Ammon's horn (tissue), 1 donor: ENCODE measurements around the gene KHDC3L.
"Not testable (repeated sequence)": the region's sequence is repeated elsewhere in the genome, so short reads cannot be mapped to it uniquely, and the experiment has no call there.

ENCODE experiments used
- DNase-seq: peaks from one replicate; pipeline ENCODE4 v3.0.0-alpha.2; 2016; ENCODE audit warnings: low spot score

KHDC3L gene

DNA sequence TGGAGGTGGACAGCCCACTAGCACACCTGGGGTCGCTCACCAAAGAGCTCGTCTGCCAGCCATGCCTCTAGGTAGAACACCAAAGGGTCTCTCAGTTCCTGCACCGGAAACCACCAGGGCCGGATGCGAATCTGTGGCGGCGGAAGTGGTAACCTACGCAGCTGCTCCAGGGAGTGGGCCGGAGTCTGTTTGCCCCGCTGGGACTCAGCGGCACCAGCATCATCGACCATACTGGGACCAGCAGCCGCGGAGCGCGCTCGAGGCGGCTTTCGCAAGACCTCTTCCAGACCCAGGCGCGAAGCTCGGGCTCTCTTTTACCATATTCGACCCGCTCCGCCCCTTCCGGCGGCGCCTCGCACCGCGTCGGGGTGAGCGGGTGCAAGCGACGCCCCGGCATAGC lies 7.1 kb downstream of the KHDC3L start, which contains the start of gene OOEP:
Gene OOEP (minus strand): TSS at position 335 of the 400 bp plus-strand sequence. CDS start 105 bp downstream, at position 230.
- no peak for DNase-seq

DNA sequence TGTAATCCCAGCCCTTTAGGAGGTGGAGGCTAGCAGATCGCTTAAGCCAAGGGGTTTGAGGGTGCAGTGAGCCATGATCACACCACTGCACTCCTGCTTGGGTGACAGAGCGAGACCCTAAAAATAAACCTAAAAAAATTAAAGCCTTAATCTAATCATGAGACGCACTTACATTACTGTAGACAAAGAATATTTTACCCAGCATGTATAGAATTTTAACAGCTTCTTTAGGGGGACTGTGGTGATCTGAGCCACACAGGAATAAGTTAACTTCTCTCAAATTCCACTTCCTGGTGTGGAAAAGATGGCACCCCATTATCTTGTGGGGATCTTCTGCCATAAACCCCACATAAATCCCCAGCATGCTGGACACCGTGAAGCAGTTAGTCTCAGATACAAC lies 9.5 kb downstream of the KHDC3L start:
- no peak for DNase-seq

DNA sequence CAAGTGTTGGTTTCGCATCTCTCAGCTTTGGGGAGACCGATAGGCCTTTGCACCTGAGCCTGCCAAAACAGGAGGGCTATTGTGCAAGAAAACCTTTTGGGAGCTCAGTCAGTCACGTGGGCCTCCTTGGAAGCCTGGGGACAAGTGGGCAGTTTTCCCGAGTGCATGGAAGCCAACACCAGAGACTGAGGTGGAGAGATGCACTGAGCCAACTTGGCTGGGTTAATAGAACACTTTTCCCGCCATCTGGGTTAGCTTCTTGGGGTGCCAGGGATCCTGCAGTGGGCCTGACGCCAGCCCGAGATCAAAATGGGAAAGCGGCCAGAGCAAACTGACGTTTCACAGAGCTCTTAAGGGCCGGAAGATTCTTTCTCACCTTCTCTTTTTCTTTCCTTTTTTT lies 10.1 kb downstream of the KHDC3L start:
- DNase-seq: peak; percentile 12

DNA sequence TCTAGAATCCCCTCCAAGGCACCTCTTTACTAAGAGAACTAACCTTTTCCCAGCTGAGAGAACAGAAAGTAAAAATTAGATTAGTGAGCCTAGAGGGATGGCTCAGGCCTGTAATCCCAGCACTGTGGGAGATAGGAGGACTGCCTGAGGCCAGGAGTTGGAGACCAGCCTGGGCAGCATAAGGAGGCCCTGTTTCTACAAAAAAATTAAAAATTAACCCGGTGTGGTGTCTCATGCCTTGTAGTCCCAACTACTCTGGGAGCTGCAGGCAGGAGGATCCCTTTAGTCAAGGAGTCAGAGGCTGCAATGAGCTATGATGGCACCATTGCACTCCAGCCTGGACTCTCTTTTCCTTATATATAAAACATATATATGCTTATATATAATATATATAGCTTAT lies 12.8 kb downstream of the KHDC3L start:
- no peak for DNase-seq

DNA sequence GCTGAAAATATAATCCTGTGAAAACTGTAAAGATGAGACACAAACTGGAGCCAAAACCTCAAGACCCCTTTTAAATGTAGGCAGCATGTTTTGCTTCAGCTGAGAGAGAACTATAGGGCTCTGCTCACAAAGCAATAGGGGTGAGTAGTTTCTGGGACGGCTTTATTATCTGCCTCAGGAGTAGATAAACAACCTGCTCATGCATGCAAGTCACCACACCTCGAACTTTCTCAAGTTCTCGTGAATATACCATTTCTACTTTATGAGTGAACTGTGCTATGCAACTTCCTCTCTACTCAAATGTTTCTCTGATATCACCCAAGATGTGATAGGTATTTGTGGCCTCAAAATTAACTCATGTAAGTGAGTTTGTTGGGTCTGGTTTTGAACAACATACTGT lies 14.8 kb downstream of the KHDC3L start:
- DNase-seq: no peak

DNA sequence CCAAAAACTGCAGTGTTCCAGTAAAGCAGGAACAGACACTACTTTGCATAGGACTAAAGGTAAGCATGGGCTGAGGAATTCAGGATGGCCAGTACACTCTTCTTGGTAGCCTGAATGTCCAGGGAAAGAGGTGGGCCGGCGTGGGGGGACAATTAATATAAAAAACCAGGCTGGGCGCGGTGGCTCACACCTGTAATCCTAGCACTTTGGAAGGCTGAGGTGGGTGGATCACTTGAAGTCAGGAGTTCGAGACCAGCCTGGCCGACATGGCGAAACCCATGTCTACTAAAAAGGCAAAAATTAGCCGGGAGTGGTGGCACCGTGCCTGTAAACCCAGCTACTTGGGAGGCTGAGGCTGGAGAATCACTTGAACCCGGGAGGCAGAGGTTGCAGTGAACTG lies 19.1 kb downstream of the KHDC3L start:
- not testable (repeated sequence) for DNase-seq

DNA sequence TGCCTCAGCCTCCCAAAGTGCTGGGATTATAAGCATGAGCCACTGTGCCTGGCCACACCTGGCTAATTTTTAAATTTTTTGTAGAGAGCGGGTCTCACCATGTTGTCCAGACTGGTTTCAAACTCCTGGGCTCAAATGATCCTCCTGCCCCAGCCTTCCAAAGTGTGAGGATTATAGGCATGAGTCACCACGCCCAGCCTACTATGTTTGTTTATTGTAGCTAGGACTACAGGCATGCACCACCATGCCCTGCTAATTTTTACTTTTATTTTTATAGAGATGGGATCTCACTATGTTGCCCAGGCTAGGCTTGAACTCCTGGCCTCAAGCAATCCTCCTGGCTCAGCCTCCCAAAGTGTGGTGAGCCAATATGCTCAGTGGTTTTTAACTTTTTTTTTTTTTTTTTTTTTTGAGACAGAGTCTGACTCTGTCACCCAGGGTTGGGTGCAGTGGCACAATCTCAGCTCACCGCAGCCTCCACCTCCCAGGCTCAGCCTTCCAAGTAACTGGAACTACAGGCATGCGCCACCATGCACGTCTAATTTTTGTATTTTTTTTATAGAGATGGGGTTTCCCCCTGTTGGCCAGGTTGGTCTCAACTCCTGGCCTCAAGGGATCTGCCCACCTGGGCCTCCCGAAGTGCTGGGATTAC lies 20.1 kb downstream of the KHDC3L start:
- DNase-seq: no peak

DNA sequence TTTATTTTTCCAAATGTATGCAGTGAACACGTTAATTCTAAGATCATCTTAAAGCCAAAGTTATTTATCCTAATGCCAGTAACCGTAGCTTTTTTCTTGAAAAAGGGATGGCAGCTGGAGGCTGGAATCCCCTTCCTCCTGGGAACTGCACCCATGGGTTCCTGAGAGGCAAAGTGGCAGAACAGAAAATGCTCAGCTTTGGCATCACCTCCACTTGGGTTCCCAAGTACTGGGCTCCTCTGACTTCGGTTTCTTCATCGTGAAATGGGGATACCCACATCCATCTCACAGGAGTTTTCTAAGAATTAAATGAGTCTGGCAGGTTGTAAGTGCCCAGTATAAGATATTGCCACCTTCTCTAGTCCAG lies 26.0 kb downstream of the KHDC3L start:
- DNase-seq: no peak

DNA sequence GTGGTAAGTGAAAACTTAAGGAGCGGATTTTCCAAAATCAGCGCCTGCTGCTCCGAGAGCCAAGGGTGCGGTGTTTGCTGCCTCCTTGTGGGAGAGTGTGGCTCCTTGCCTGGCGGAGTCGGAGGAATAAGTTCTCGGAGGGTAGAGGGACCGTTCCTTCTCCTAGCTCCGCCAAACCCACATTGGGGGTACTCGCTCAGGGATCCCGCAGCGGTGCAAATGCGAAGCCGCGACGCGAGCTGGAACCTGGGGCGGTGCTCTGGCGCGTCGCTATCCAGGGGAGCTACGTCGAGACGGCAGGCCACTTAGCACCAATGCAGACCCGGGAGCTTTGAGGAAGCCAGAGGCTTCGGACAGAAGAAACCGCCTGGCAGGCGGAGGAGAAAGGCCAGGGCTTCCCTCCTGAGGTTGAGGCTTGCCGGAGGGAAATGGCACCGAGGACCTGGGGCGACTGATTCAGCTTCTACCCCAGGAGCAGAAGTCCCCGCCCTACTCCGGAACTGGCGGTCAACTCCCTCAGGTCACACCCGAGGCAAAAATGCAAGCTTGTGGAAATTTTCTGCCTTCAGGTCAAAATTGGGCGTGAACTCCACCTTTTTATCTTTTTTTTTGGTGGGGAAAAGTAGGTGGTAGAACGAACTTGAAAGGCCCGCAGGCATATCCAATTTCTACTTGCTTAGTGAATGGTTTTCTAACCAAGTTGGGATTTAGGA lies 26.5 kb downstream of the KHDC3L start:
- peak; percentile 47 for DNase-seq

DNA sequence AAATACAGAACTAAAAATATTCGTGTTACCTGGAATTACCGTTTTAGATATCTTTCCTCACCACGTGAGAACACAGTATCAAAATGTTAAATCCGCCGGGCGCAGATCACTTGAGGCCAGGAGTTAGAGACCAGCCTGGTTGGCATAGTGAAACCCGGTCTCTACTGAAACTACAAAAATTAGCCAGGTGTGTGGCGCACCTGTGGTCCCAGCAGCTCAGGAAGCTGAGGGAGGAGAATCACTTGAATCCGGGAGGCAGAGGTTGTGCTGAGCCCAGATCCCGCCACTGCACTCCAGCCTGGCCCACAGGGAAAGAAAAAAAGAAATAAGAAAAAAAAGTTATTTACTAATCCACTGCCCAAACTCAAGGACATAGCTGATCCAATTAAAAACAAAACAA lies 27.4 kb downstream of the KHDC3L start:
- no peak for DNase-seq

DNA sequence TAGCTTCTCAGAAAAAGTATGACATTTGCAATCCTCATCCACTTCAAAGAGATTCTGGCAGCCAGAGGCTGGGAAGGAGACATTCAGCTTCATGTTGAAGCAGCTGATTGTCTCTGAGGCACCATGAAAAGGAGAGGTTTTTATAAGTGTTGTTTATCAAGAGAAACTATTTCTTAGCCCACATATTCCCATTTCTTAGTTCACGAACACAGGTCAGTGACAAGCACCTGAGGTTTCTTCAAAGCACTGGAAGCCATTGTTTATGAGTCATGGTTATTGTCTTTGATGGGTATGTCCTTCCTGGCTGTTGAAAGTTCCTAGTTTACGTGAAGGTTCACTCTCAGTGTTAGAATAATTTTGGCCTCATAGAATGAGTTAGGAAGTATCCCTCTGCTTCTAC lies 29.2 kb downstream of the KHDC3L start:
- DNase-seq: no peak

DNA sequence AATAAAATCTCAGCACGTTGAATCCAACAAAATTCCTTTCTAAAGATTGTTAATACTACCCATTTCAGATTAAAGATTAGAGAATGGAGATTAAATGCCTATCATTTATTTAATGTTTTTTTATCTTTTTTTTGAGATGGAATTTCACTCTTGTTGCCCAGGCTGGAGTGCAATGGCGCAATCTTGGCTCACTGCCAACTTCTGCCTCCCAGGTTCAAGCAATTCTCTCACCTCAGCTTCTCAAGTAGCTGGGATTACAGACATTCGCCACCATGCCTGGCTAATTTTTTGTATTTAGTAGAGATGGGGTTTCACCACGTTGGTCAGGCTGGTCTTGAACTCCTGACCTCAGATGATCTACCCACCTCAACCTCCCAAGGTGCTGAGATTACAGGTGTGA lies 29.7 kb downstream of the KHDC3L start:
- DNase-seq: not testable (repeated sequence)

DNA sequence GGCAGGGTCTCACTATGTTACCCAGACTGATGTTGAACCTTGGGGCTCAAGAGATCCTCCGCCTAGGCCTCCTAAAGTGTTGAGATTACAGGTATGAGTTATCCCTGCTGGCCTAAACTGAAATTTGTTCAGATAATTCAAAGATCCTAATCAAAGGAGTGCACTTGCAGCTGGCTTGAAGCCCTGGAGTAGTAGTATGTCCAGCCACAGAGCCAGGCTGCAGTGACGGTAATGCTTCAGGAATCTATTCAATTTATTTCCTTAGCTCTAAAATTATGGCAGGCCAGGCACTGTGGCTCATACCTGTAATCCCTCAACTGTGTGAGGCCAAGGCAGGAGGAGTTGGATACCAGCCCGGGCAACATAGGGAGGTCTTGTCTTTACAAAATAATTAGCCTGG lies 30.8 kb downstream of the KHDC3L start:
- DNase-seq: no peak

DNA sequence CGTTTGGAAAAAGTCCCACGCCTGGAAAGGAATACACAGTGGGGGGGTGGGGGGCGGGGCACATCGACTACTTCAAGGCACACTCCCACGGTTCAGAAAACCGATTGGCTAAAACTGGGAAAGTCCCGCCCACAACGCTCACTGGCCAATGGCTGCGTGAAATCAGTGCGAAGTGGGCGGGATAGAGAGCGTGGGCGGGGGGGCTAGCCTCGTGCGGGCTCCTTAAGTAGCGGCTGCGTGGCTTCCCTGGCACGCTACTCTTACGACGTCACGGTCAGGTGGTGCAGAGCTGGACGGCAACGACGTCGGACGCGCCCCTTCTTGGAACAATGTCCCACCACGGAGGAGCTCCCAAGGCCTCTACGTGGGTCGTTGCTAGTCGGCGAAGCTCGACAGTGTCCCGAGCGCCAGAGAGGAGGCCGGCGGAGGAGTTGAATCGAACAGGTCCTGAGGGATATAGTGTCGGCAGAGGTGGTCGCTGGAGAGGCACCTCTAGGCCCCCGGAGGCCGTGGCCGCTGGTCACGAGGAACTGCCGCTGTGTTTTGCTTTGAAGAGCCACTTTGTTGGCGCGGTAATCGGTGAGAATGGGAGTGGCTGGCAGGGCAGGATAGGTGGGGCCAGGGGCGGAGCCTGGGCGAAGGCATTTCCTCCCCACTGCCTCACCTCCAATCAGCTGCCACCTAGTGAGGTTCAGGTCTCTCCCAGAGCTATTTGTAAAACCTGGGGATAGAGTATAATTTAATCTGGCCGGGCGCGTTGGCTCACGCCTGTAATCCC lies 32.3 kb downstream of the KHDC3L start, which contains the start of gene DDX43:
Gene DDX43 (plus strand): TSS at position 252 of the 778 bp plus-strand sequence. CDS start 78 bp downstream, at position 330.
- DNase-seq: peak; percentile 23

DNA sequence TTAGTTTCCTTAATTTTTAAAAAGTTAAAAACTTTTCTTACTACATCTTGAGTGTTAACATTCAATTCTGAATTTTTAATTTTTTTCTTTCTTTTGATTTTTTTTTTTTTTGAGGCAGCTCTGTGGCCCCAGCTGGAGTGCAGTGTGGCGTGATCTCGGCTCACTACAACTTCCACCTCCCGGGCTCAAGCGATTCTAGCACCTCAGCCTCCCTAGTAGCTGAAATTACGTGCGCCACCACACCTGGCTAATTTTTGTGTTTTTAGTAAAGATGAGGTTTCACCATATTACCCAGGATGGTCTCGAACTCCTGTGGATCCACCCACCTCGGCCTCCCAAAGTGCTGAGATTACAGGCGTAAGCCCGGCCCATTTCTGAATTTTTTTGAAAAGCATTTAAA lies 33.4 kb downstream of the KHDC3L start:
- no peak for DNase-seq

DNA sequence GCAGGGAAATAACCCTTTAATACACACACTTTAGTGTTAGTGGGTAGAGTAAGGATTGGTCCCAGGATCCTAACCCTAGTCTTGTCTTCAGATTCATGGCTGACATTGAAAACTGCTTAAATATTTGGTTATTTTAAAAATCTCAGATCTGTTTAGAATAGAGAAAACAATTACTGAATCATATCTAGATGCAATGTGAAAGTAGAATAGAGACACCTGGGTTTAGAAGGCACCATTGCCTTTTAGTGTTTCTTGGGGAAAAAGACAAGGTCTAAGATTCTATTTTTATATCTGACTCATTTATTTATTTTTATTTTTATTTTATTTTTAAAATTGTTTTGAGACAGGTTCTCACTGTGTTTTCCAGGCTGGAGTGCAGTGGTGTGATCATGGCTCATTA lies 38.2 kb downstream of the KHDC3L start:
- no peak for DNase-seq

DNA sequence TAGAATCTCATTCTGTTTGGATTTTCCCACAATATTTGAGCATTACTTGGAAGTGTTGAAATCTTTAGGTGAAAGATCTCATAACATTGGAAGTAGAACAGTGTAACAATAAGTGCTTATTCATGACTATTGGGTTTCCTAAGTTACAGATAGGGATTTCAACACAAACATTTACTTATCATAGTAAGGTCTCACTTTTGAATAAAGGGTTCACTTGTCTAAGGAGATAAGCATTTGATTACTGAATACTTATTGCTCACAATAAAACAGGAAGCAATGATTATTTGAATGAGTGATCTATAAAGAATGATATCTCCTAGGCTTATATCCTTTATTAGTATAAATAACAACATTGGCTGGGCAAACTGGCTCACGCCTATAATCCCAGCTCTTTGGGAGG lies 46.9 kb downstream of the KHDC3L start:
- DNase-seq: no peak

DNA sequence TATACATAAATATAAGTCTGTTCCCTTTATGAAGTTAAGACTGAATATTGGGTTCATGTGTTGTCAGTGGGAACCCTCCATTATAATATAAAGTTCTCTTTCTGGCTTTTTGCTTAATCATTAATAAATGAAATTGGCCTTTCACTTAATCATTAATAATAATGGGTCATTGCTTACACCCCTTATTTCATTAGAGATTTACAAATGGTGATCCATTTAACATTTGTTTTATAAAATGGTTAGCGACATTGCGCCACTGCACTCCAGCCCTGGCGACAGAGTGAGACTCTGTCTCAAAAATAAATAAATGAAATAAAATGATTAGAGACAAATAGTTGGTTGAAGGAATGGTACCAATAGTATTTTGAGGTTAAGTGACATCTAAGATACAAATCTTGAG lies 50.6 kb downstream of the KHDC3L start:
- DNase-seq: no peak
